NCI-H510A treated with DMSO at 0.1 percent for 48 hours (cell line): Measurements from ENCODE around the gene ORMDL3.

ENCODE experiments used
- DNase-seq: peaks from one replicate; lab custom pipeline; 2025; lab: John Stamatoyannopoulos, UW

The ORMDL3 gene

DNA sequence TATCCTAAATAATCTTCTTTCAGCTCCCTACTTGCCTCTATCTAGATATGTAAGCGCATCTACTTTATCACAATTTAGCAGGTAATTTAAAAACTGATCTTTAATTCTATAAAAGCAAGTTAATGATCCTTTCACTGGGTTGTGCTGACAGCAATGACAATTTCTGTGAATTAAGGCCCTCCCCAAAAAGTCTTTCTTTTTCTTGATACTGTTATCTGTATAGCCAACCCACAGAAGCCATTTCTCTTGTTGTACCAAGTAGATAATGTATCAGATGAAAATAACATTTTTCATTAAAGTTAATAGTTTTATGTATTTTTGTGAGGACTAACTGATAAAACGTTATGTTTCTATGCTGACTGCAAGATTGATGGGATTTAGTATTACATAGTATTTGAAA is 55.6 kb downstream of the ORMDL3 start:
- no peak for DNase-seq
